HG02973 (cell line): ENCODE measurements around the gene ZSCAN18.
"Not testable (repeated sequence)": the region's sequence is repeated elsewhere in the genome, so short reads cannot be mapped to it uniquely, and the experiment has no call there.

ENCODE experiments used
- ATAC-seq: cut with Tn5 transposase; IDR thresholded peaks from one replicate; pipeline ENCODE4 v1.9.1; 2021; ENCODE audit warnings: moderate library complexity; ENCODE audit not compliant: unreplicated experiment

Gene ZSCAN18, protein sequence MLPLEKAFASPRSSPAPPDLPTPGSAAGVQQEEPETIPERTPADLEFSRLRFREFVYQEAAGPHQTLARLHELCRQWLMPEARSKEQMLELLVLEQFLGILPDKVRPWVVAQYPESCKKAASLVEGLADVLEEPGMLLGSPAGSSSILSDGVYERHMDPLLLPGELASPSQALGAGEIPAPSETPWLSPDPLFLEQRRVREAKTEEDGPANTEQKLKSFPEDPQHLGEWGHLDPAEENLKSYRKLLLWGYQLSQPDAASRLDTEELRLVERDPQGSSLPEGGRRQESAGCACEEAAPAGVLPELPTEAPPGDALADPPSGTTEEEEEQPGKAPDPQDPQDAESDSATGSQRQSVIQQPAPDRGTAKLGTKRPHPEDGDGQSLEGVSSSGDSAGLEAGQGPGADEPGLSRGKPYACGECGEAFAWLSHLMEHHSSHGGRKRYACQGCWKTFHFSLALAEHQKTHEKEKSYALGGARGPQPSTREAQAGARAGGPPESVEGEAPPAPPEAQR

DNA sequence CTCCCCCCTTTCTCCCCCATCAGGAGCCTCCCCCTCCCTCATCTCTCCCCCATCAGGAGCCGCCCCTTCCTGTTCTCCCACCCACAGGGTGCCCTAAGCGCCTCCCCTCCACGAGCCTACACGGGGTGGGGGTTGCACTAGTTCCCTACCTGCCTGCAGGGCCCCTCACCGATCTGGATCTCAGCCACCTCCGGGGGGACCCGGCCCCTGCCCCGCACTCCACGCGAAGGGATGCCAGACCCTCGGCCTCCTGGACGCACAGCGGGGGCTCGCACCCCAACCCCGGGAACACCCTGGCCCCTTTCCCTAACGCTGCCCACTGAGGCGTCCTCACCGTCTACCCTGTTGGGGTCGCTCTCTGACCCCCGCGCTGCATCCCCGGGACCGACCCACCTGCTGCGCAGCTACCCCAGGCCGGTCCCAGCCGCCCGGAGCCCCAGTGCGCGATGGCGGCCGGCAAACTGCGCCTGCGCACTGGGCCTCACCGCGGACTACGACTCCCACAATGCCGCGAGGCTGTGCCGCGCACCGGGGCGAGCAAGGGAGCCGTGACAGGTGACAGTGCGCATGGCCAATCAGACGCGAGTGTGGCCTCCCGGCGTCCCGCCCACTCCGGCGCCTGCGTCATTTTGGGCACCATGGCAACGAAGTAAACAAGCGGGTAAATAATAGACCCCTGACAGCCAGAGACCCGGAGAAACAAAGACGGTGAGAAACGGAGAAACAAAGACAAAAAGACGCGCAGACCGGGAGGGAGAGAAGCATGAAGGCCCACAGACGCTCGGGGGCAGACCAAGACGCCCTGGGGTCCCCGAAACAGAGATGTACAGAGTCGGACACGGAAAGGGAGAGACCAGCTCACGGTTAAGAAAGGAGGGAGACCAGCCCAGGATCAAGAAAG, at the start of gene ZSCAN18:
TSS of gene ZSCAN18 (minus strand) at position 451 of the 901 bp plus-strand sequence. CDS start 7,964 bp downstream, outside the sequence.
- no peak for ATAC-seq

DNA sequence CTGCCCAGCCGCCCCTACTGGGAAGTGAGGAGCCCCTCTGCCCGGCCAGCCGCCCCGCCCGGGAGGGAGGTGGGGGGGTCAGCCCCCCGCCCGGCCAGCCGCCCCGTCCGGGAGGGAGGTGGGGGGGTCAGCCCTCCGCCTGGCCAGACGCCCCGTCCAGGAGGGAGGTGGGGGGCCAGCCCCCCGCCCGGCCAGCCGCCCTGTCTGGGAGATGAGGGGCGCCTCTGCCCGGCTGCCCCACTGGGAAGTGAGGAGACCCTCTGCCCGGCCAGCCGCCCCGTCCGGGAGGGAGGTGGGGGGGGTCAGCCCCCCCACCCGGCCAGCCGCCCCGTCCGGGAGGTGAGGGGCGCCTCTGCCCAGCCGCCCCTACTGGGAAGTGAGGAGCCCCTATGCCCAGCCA, 49.4 kb upstream of the ZSCAN18 start:
- ATAC-seq = not testable (repeated sequence)

DNA sequence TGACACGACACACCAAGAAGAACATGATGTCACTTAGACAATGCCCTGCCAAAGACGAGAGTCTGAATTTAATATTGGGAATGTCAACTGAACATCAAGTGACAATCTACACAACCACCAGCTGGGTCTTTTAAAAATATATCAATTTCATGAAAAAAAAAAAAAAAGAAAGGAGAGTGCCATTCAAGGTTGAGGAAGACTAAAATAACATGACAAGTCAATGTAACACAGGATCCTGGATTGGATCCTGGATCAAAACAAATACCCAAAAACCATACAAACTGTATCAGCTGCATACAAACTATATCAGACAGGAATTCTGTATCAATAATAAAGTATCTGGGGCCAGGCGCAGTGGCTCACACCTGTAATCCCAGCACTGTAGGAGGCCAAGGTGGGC, 47.8 kb upstream of the ZSCAN18 start:
- no peak for ATAC-seq

- ATAC-seq = no peak
These were observed 36.2 kb upstream of the ZSCAN18 start for GRCh38 chr19:58134244-58134643.

DNA sequence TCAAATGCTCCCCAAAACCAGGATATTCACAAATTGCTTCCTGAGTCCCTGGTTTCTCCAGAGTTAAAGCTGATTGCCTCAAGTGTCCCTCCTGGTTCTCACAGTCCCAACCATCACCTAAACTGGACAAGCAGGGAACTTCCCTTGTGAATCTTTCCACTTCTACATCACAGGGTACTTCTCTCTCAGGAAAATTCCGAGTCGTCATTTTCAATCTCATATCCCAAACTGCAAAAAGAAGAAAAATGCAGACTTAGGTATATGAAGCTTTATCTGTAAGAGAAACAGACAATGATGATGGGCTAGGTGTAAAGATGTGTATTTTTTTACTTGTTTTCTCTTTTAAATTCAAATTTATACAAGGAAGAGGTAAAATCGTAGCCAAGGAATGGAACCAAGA, 31.3 kb upstream of the ZSCAN18 start:
- ATAC-seq = no peak

- ATAC-seq = no peak
These were observed 30.1 kb upstream of the ZSCAN18 start for GRCh38 chr19:58128041-58128685.

DNA sequence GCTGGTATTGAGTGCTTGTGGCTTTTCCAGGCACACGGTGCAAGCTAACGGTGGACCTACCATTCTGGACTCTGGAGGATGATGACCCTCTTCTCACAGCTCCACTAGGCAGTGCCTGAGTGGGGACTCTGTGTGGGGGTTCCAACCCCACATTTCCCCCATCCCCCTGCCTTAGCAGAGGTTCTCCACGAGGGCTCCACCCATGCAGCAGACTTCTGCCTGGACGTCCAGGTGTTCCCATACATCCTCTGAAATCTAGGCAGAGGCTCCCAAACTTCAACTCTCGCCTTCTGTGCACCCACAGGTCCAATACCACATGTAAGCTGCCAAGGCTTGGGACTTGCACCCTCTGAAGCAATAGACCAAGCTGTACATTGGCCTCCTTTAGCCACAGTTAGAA, 25.3 kb upstream of the ZSCAN18 start:
- ATAC-seq = no peak

GRCh38 chr19:58118979-58119733, 21.1 kb upstream of the ZSCAN18 start:
- ATAC-seq = no peak

- ATAC-seq = no peak
These were observed 20.0 kb upstream of the ZSCAN18 start for GRCh38 chr19:58117841-58118575.

- ATAC-seq = no peak
These were observed 10.5 kb upstream of the ZSCAN18 start for GRCh38 chr19:58108546-58108817.

GRCh38 chr19:58107778-58108545, 9.9 kb upstream of the ZSCAN18 start:
- no peak for ATAC-seq

- ATAC-seq = no peak
These were observed 609 bp upstream of the ZSCAN18 start for GRCh38 chr19:58098682-58098998.

- ATAC-seq = no peak
These were observed 682 bp downstream of the ZSCAN18 start for GRCh38 chr19:58097349-58097748.

- ATAC-seq = no peak
These were observed 1.1 kb downstream of the ZSCAN18 start for GRCh38 chr19:58096884-58097283.

DNA sequence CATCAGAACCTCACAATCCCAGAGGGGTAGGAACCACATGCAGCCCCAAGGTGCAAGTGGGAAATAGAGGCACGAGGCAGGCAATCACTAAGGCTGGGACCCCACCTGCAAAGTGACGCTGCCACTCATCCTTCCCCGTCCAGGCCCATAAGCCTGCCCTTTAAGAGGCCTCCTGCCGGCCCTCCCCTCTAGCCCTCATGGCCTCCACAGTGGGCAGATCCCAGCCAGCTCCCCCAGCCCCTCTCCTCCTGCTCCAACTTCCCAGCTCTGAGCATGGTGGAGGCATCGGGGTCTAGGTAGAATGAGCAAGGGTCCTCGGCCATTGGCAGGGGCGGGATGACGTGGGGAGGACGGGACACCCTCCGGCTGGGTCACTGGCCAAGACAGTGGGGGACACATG, 2.7 kb downstream of the ZSCAN18 start:
- no peak for ATAC-seq

DNA sequence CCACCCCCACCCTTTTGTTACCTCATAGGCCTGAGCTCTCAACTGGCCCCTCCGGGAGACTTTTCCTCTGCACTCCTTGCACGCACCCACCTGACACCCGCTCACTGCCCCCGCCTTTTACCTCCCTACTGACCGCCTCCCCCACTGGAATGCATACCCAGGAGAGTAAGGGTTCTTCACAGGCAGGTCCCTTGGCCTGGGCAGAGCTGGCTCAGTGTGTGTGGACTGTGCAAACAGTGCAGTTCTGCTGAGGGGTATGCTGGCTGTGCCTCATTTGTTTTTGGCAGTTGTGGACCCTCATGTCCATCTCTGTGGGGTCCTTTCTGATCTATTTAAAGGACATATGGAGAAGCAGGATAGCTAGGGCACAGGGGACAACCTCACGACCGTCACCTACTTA, 5.0 kb downstream of the ZSCAN18 start:
- ATAC-seq = no peak

GRCh38 chr19:58091251-58091995, 6.6 kb downstream of the ZSCAN18 start:
- ATAC-seq = no peak

DNA sequence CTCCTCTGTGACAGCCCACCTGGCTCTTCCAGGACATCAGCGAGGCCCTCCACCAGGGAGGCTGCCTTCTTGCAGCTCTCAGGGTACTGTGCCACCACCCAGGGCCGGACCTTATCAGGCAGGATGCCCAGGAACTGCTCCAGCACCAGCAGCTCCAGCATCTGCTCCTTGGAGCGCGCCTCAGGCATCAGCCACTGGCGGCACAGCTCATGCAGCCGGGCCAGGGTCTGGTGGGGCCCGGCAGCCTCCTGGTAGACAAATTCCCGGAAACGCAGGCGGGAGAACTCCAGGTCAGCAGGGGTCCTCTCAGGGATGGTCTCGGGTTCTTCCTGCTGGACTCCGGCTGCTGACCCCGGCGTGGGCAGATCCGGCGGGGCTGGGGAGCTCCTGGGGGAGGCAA, 8.2 kb downstream of the ZSCAN18 start:
- no peak for ATAC-seq
